HepG2 (cell line): Measurements from ENCODE around the gene CDC14B. TPM values are rescaled to one million over a fixed set of nuclear protein-coding genes. Genes with fewer than 3 reads are reported as not detected.
A peak's percentile ranks its signal among the peaks of the same experiment; 100 is the strongest.

Experiments used
- ATAC-seq: fragments of 200-7000 bp; cut with Tn5 transposase; 3 replicates; pipeline ENCODE4 v1.9.1; 2020; ENCODE audit warnings: mild to moderate bottlenecking, moderate library complexity
- BruUV-seq: library from RNA; stranded (reverse); fragments of 400-500 nt; replicated peaks from 2 replicates; lab custom pipeline; 2021; lab: Mats Ljungman, UMichigan
- CTCF ChIA-PET: fragments of 300-600 bp; formaldehyde crosslinking; extraction: SDS; loops from one replicate; lab custom pipeline; 2021; ENCODE audit warnings: low total read pairs, inconsistent platforms, low intra/inter-chr PET ratio; lab: Yijun Ruan, JAX
- POLR2A ChIA-PET: fragments of 350-600 bp; sonication (Branson Sonifier 250); formaldehyde crosslinking; loops from one replicate; lab custom pipeline; 2020; ENCODE audit warnings: antibody characterized with exemption, inconsistent platforms; lab: Yijun Ruan, JAX
- DNase-seq: peaks from one replicate; pipeline ENCODE4 v3.0.0-alpha.2; 2015; ENCODE audit warnings: low spot score
- FAIRE-seq: peaks from 3 replicates; lab custom pipeline; 2011; peaks lifted over from hg19 to GRCh38; lab: Jason Lieb, UNC
- H2AFZ ChIP-seq: one replicate; pipeline ENCODE4 v1.6.1; 2011; ENCODE audit warnings: low read length, inconsistent platforms
- H3K27ac ChIP-seq: fragments of 300-600 bp; 3 replicates; pipeline ENCODE4 v1.8.0; 2011; ENCODE audit warnings: mixed run types, mild to moderate bottlenecking, mixed read lengths, low read length, inconsistent platforms; ENCODE audit not compliant: insufficient read depth; ENCODE audit errors: extremely low read length
- H3K27me3 ChIP-seq, 2 experiments: fragments of 200-600 bp in 1 of 2; 2 replicates in 1 of 2; 3 replicates in 1 of 2; pipeline versions ENCODE4 v1.6.0 to v1.8.0; 2011; ENCODE audit warnings: low read length in 2 of 2, mild to moderate bottlenecking in 2 of 2, moderate library complexity in 2 of 2, inconsistent platforms in 1 of 2; ENCODE audit not compliant: insufficient read depth in 2 of 2, control insufficient read depth in 1 of 2
- H3K36me3 ChIP-seq, 2 experiments: fragments of 200-600 bp in 1 of 2; replicated peaks in 1 of 2; 2 replicates in 1 of 2; 3 replicates in 1 of 2; pipeline versions ENCODE4 v1.5.1 to v1.8.0; 2011; ENCODE audit warnings: low read length in 2 of 2, inconsistent platforms in 1 of 2; ENCODE audit not compliant: insufficient read depth in 2 of 2, control insufficient read depth in 1 of 2
- H3K4me1 ChIP-seq: 2 replicates; pipeline ENCODE4 v1.5.1; 2012; ENCODE audit warnings: low read length, inconsistent platforms; ENCODE audit not compliant: insufficient read depth
- H3K4me2 ChIP-seq: 2 replicates; pipeline ENCODE4 v1.6.0; 2011; ENCODE audit warnings: low read depth, low read length, inconsistent platforms
- H3K4me3 ChIP-seq, 3 experiments: fragments of 200-600 bp in 1 of 3; sonication (generic), shearing (Covaris generic) in 1 of 3; replicated peaks in 1 of 3; 2 replicates each; pipeline ENCODE4 v1.5.1; 2011 to 2016; ENCODE audit warnings: low read length in 3 of 3, inconsistent platforms in 2 of 3, low read depth in 2 of 3, mild to moderate bottlenecking in 2 of 3, control low read depth in 1 of 3, mixed read lengths in 1 of 3; ENCODE audit not compliant: insufficient read depth in 1 of 3
- H3K79me2 ChIP-seq: one replicate; pipeline ENCODE4 v1.6.1; 2011; ENCODE audit warnings: low read length, inconsistent platforms; ENCODE audit not compliant: insufficient read depth
- H3K9ac ChIP-seq: 2 replicates; pipeline ENCODE4 v1.6.0; 2011; ENCODE audit warnings: mild to moderate bottlenecking, low read depth, low read length, inconsistent platforms; ENCODE audit not compliant: insufficient read depth
- H3K9me3 ChIP-seq: 2 replicates; pipeline ENCODE4 v1.5.1; 2012; ENCODE audit warnings: mild to moderate bottlenecking, low read length
- H4K20me1 ChIP-seq: 2 replicates; pipeline ENCODE4 v1.6.0; 2011; ENCODE audit warnings: inconsistent platforms, mild to moderate bottlenecking, low read length, moderate library complexity; ENCODE audit not compliant: insufficient read depth
- CBFB ChIP-seq: sonication (generic); formaldehyde crosslinking; IDR thresholded peaks from 2 replicates; pipeline ENCODE4 v1.4.0; 2020; ENCODE audit warnings: missing genetic modification reagents
- NFIC ChIP-seq: IDR thresholded peaks from 2 replicates; pipeline ENCODE4 v1.6.1; 2012; ENCODE audit warnings: mild to moderate bottlenecking, low read length, inconsistent platforms
- RARG ChIP-seq: sonication (generic); formaldehyde crosslinking; IDR thresholded peaks from 2 replicates; pipeline ENCODE4 v1.4.0; 2020; ENCODE audit warnings: low read depth, mild to moderate bottlenecking, missing genetic modification reagents
- ZFP41 ChIP-seq: sonication (generic); formaldehyde crosslinking; IDR thresholded peaks from 2 replicates; pipeline ENCODE4 v1.4.0; 2020; ENCODE audit warnings: mild to moderate bottlenecking, missing genetic modification reagents, borderline replicate concordance
- WGBS: methylation state at CpG from one replicate; pipeline ENCODE4 v1.1.6; 2017; ENCODE audit warnings: low lambda C conversion rate; 5-methylcytosine and 5-hydroxymethylcytosine counted together
- in situ Hi-C: cut with HindIII; loops from 2 replicates; pipeline ENCODE4 v1.10.0; 2017; ENCODE audit warnings: low pct_unique_long_range_greater_than_20kb; ENCODE audit not compliant: extremely low pct_ligation_motif_present
- intact Hi-C: fragments of 100-400 bp; cut with micrococcal nuclease; formaldehyde crosslinking; loops from one replicate; pipeline ENCODE4 v1.10.0; 2022; ENCODE audit not compliant: unreplicated experiment
- polyA plus RNA-seq, 8 experiments: library from polyadenylated mRNA; depleted of rRNA in 3 of 8; stranded (reverse) in 7 of 8; unstranded in 1 of 8; fragments of >200 nt; fragmentation: Illumina TruSeq in 4 of 8; extraction: Trizol in 4 of 8; gene quantifications; 2 replicates each; pipeline versions ENCODE4 v1.2.1 to v1.2.3, GENCODE V29; 2011 to 2016; ENCODE audit warnings: low read depth in 4 of 8, missing spikeins in 1 of 8, mixed read lengths in 1 of 8; ENCODE audit not compliant: insufficient read depth in 1 of 8
- total RNA-seq, 5 experiments: library from RNA; depleted of rRNA; stranded (reverse); fragments of >200 nt; fragmentation: Illumina TruSeq; extraction: Trizol; gene quantifications; 2 replicates each; pipeline ENCODE4 v1.2.3, GENCODE V29; 2016; ENCODE audit warnings: low read depth in 1 of 5
- TF ChIP-seq, protein P1 (sequence below), 2 experiments: sonication (generic) in 1 of 2; formaldehyde crosslinking in 1 of 2; IDR thresholded peaks; 2 replicates each; pipeline versions ENCODE4 v1.6.1 to v1.9.0; 2014 to 2022; ENCODE audit warnings: antibody characterized with exemption in 1 of 2, borderline replicate concordance in 1 of 2, inconsistent platforms in 1 of 2, low read depth in 1 of 2, missing genetic modification reagents in 1 of 2
- TF ChIP-seq, protein P2 (sequence below): sonication (generic); formaldehyde crosslinking; IDR thresholded peaks from 2 replicates; pipeline ENCODE4 v1.8.1; 2022; ENCODE audit warnings: low read depth, mild to moderate bottlenecking, missing genetic modification reagents
- TF ChIP-seq, protein P3 (sequence below): IDR thresholded peaks from 2 replicates; pipeline ENCODE4 v1.6.1; 2018; ENCODE audit warnings: missing genetic modification reagents, mild to moderate bottlenecking, missing compliant biosample characterization

The CDC14B gene
- total and polyA plus RNA-seq, 2 of the 13 experiments (the other 11 are each of a cell fraction or from before 2014, with no cell fraction given): 25.8 to 33.3 TPM

DNA sequence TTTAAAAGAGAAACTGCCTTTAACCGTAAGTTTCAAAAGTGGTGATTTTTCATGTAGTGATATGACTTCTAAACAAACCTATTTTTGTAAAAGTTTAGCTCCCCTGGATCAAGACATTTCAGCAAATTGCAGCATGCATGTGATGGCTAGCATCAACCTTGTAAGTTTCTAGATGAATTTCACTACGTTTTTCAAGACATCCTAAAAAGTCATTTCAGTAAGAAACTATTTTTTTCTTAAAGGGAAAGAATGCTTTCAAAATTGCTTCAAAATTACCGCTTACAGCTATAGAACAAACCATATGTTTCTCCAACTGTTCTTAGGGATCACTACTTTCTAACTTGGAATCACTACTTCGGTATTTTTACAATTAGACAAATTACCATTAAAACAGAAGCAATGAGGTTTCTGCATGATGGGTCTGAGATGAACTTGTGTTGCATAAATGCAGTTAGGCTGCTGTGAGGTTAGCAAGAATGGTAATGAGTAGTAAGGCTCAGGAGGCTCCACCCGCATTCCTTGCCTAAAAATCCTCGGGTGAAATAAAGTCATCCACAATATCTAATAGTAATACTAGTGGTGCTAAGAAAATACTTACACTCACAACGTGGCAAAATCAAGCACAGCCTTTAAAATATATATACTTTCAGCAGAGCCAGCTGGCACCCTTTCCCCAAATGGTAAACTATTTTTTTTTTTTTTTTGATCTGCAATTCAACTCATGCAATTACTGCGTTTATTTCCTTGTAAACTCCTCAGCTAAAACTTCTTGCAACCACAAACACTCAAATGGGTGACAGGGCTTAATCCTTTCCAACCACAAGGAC, 53.8 kb downstream of the CDC14B start:
- 25% methylated on average over 8 of the region's 8 CpGs for WGBS
- intact Hi-C loops: loop anchor here (1.0 to 10.0 kb wide), 4 partner anchors 53 to 114 kb away; partner anchors contain the start of genes CDC14B, HABP4 and PRXL2C
- BruUV-seq: TSS peak; percentile 46
- Histone ChIP-seq H3K4me3 (peak overlapping the region; percentile 85 to 97 (median 87)), H3K27ac (peak overlapping the region; percentile 99), H3K27me3 (no peaks in the 10 kb centered on the region), H4K20me1 (no peaks in the 10 kb centered on the region), H3K9me3 (no peaks in the 10 kb centered on the region), H3K79me2 (peaks cover 66% of the 10 kb centered on the region), H3K4me2 (peak overlapping the region; percentile 82), H2AFZ (no peak overlapping the region), H3K4me1 (peaks cover 77% of the 10 kb centered on the region), H3K9ac (peak overlapping the region; percentile 90), H3K36me3 (peaks cover 0 to 15% of the 10 kb centered on the region in 2 experiments; a peak in 2 of 5 replicates)
- TF ChIP-seq, protein P1, sequence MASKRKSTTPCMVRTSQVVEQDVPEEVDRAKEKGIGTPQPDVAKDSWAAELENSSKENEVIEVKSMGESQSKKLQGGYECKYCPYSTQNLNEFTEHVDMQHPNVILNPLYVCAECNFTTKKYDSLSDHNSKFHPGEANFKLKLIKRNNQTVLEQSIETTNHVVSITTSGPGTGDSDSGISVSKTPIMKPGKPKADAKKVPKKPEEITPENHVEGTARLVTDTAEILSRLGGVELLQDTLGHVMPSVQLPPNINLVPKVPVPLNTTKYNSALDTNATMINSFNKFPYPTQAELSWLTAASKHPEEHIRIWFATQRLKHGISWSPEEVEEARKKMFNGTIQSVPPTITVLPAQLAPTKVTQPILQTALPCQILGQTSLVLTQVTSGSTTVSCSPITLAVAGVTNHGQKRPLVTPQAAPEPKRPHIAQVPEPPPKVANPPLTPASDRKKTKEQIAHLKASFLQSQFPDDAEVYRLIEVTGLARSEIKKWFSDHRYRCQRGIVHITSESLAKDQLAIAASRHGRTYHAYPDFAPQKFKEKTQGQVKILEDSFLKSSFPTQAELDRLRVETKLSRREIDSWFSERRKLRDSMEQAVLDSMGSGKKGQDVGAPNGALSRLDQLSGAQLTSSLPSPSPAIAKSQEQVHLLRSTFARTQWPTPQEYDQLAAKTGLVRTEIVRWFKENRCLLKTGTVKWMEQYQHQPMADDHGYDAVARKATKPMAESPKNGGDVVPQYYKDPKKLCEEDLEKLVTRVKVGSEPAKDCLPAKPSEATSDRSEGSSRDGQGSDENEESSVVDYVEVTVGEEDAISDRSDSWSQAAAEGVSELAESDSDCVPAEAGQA (IDR thresholded peaks at IDR 0.05; ENCODE audit: low read depth): no peak
- TF ChIP-seq, protein P1 (CRISPR knock-in tag; IDR thresholded peaks at IDR 0.05; ENCODE audit: borderline replicate concordance): 0 out of 2 replicates have a peak, but pooled peaks have one; percentile 12
- TF ChIP-seq, protein P2, sequence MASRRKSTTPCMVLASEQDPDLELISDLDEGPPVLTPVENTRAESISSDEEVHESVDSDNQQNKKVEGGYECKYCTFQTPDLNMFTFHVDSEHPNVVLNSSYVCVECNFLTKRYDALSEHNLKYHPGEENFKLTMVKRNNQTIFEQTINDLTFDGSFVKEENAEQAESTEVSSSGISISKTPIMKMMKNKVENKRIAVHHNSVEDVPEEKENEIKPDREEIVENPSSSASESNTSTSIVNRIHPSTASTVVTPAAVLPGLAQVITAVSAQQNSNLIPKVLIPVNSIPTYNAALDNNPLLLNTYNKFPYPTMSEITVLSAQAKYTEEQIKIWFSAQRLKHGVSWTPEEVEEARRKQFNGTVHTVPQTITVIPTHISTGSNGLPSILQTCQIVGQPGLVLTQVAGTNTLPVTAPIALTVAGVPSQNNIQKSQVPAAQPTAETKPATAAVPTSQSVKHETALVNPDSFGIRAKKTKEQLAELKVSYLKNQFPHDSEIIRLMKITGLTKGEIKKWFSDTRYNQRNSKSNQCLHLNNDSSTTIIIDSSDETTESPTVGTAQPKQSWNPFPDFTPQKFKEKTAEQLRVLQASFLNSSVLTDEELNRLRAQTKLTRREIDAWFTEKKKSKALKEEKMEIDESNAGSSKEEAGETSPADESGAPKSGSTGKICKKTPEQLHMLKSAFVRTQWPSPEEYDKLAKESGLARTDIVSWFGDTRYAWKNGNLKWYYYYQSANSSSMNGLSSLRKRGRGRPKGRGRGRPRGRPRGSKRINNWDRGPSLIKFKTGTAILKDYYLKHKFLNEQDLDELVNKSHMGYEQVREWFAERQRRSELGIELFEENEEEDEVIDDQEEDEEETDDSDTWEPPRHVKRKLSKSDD: 0 out of 2 replicates have a peak, but pooled peaks have one; percentile 25
- no peak for TF ChIP-seq ZFP41 (CRISPR knock-in tag)
- peak; percentile 35; the same call in 1 of the 2 replicates for TF ChIP-seq NFIC
- 0 out of 2 replicates have a peak, but pooled peaks have one; percentile 14 for TF ChIP-seq CBFB
- TF ChIP-seq RARG: 0 out of 2 replicates have a peak, but pooled peaks have one; percentile 17
- TF ChIP-seq, protein P3, sequence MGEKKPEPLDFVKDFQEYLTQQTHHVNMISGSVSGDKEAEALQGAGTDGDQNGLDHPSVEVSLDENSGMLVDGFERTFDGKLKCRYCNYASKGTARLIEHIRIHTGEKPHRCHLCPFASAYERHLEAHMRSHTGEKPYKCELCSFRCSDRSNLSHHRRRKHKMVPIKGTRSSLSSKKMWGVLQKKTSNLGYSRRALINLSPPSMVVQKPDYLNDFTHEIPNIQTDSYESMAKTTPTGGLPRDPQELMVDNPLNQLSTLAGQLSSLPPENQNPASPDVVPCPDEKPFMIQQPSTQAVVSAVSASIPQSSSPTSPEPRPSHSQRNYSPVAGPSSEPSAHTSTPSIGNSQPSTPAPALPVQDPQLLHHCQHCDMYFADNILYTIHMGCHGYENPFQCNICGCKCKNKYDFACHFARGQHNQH (CRISPR knock-in tag): no peak
- ATAC-seq (peak; percentile 7), DNase-seq (no peak), FAIRE-seq (peak; percentile 83)
- POLR2A ChIA-PET: interaction anchor here (0.5 to 2.6 kb wide), 21 partner anchors 9 to 292 kb away, joined by 3 to 27 read pairs (median 6); partner anchors contain the start of genes CDC14B, HABP4 and SLC35D2
- in situ Hi-C loops: no loop called here
- CTCF ChIA-PET: no interaction called here
